Ramos (cell line): ENCODE measurements around the gene ZBP1.

Source experiments
- in situ Hi-C: fragments of 300-500 bp; cut with MboI; formaldehyde crosslinking; loops from one replicate; pipeline ENCODE4 v1.14.3; 2022; ENCODE audit warnings: low sequenced_read_pairs; ENCODE audit not compliant: unreplicated experiment

Gene ZBP1

GRCh38 chr20:57620999-57621398 is 773 bp upstream of the ZBP1 start:
- in situ Hi-C loops = no loop called here

DNA sequence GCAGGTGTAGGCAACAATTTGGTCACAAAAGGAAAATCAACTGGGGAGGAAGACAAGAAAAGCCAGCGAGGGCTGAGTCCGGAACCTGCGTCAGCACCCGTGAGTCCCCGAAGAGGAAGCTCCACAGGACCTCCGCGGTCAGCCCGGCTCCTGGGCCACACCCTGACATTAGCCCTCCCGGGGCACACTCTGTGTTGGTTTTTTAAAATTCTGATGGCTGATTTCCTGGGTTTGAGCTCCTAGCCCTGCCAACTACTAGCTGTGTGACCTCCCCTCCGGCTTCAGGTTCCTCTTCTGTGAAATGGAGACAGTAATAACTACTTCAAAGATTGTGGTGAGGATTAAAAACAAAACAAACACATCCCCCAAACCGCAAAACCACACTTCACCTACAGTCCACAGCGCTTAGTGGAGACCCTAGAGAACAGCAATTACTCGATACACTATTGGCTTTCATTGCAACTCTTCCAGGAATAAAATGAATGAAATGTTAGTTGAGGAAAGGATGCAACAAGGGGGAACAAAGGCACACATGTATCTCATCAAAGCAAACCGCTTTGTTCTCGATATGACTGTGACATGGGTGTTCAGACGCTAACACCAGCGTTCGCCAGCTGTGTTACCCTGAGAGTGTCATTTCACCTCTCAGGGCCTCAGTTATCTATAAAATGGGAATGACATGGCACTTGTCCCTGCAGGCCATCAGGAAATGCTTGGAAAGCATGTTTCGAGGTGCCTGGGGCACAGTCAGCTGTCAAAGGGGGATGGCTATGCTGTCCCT is 985 bp downstream of the ZBP1 start:
- in situ Hi-C loops = no loop called here

- in situ Hi-C loops = no loop called here
Observed at GRCh38 chr20:57618764-57619050, 1.5 kb downstream of the ZBP1 start.

DNA sequence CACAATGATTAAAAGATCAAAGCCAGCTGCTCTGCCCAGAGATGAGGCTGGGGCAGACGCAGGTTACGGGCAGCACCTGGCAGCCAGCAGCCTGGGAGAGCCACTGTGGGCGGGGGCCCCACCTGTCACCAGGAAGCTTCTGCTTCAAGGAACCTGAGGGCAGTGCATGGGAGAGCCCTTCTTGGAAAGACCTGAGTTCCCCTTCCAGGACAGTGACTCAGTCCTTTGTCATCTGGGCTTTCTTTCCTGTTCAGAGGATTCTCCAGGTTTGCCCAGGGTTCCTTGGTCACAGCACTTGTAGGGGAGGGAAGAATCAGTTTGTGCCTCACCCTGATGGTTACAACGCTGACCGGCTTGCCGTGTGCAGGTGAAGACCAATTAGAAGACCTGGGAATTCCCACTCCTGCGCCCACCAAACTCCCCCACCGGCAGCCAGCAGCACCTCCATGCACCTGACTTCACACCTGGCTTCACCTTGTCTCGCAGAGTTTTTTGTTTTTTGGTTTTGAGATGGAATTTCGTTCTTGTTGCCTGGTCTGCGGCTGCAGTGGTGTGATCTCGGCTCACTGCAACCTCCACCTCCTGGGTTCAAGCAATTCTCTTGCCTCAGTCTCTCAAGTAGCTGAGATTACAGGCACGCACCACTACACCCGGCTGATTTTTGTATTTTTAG is 2.0 kb downstream of the ZBP1 start:
- in situ Hi-C loops = no loop called here

GRCh38 chr20:57617079-57617795 is 3.0 kb downstream of the ZBP1 start:
- in situ Hi-C loops = no loop called here

DNA sequence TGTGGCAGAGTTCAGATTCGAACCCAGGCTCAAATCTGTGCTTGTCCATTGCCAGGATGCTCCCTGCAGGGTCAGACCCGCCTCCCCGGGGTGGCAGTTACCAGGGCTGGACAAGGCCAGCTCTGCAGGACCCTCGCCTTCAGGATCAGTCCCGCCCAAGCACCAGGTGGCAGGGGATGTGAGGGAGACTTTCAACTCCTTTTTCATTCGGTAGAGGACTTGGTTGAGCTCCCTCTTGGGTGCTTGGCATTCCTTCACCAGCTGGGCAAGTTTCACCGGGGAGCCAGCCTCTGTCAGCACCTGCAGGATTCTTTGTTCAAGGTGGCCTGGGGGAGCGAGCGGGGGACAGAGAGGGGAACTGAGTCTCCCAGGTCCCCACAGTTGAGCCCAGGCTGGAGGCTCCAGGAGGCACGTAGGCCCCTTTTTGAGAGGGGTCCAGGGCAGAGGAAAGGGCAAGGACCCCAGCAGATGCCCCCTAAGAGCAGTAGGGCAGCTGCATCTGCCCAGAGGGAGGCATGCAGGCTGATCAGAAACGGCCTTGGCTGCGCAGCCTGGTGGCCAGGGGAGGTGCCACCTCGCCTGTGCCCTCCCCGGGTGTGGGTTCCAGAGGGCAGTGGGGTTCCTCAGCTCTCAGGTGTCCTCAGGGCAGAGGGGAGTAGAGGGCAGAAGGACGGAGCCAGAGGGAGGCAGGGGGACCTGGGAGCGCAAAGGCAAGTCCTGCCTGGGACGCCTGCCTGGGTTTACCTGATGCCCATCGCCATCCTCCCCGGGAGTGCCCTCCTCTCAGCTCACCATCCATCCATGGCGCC is 3.9 kb downstream of the ZBP1 start:
- in situ Hi-C loops = no loop called here

DNA sequence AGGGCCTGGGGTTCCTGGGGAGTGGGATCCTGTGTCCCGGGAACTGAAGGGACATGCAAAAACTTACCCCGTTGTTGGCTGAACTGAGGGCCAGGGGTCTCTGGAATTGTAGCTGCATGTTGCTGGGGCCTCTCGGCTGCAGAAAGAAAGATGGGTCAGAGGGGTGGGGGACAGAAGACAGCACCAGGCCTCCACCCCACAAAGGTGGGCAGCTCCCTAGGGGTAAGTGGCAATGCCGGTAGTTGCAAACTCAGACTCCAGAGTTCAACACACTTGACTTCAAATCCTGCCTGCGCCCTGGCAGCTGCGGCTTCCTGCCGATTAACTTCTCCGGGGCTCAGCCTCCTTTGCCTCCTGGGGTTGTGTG is 4.8 kb downstream of the ZBP1 start:
- in situ Hi-C loops = no loop called here

DNA sequence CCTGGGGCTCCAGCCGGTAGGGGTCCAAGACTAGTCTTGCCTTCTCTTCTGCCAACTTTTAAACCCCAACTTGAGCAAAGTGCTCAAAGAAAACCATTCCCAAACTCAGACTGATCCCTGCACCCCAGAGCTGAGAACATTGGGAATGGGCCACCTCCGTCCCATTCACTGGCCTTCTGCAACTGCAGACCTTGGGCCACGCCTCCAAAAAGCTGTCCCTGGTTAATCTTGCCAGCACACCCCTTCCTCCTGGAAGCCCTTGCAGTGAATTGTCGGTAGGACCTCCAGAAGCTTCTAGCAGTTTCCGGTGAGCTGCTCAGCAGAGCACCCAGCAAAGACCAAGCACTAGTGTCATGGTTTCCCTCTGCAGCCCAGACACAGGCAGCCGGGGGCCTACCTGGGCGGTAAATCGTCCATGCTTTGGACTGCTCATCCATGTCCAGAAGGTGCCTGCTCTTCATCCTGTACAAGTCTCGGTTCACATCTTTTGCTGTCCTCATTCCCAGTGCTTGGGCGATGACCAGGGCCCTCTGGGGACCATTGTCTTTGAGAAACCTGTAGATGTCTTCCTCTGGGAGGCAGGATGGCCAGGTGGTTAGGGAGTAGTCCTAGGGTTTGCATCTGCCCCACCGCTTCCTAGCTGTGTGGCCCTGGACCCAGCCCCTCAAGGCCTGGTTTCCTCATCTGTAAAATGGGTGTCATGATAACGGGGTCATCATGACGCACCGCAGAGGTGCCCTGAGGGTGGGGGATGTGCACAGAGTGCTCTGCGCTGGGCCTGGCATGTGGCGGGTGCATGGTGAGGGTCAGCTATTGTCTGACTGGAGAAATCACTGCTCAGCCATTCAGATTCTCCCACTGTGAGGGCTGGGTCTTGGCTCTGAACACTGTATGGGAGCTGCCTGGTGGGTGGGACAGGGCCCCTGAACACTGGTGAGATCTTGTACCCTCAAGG is 5.5 kb downstream of the ZBP1 start:
- in situ Hi-C loops = no loop called here

GRCh38 chr20:57613481-57613921 is 6.7 kb downstream of the ZBP1 start:
- in situ Hi-C loops = no loop called here

DNA sequence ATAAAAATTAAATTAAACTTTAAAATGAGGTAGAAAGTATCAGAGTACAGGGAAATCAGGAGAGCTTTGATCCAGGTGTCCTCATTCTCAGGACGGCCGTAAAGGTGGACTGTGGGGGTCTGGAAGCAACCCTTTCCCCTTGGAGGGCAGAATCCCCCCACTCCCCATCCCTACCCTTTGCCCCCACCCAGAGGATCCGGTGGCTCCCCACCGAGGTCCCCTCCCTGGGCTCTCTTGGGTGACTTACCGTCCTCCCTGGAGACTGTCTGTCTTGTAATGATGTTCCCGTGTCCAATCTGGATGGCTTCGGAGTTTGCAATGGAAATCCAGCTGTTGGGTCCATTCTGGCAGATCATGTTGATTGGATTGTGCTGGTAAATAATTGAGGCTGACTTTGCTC is 7.3 kb downstream of the ZBP1 start:
- in situ Hi-C loops = no loop called here

DNA sequence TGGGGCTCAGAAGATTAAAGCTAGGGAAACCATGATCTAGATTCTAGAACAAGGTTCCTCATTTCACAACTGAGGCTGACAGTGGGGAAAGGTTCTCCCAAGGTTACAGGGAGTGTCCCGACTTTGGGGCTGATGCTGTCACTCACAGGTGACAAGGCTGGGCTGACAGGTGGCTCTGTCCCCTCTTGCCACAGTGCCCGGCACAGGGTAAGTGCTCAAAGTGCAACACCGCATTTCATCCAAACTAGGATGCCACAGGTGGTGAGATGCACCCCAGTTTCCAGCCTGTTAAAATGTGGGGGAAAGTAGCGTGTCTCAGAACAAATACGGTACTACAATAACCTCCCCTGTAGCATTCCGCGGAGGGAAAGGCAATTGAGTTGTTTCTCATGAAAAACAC is 7.8 kb downstream of the ZBP1 start:
- in situ Hi-C loops = no loop called here

DNA sequence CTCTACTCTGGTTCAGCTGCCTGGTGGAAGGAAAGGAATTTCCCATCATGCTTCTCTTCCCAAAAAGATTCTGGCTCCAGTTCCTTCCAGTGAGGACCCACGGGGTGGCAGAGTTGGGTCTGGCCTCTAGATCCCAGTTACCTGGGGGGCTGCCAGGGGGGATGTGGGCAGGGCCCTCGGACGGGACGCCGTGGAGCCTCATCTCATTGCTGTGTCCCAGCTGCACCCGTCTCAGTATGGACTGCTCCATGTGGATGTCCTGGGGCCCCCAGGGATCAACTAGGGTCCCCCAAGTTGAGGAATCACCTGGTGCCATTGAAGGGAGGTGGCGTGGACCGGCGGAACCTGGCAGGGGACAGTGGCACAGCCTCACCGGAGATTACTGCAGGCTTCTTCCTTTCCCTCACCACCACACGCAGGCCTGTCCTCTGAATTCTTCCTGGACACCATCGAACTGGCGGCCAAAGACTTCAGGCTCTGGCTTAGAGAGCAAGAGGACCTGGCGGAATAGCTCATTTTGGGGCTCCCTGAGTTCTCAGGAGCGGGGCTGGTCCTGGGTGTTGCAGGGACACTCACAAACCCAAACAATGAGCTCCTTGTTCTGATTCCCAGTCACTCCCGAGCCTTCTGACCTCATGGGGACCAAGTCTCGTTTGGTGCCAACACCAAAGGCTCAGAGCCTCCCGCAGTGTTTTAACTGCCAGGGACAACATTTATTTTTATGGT is 8.5 kb downstream of the ZBP1 start:
- in situ Hi-C loops = no loop called here

DNA sequence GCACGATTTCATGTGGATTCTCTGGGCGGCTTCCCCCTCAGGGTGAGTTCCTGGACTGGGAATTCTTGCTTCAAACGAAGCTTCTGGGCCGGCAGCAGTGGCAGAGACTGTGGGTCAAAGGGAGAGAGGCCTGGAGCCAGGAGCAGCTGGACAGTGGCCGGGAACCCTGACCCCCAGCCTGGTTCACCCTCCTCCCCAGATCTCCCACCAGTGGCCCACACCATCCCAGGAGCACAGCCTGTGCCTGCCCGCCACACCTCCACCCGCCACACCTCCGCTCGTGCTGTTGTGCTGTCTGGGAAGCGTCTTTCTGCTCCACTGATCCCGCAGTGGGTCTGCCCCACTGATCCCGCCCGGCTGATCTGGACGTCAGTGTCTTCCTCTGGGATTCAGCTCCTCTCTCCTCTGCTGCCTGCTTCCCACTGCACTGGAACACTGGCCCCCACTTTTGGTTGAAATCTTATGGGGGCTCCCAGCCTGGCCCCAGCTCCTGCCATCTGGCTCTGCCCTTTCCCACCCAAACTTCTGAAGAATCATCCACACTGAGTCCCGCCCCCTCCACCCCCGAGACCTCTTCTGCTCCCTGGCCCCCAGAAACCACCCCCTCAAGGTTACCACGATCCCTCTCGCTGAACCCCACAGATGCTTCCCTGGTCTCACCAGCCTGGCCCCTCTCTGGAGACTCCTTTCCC is 9.8 kb downstream of the ZBP1 start:
- in situ Hi-C loops = no loop called here

GRCh38 chr20:57609842-57610167 is 10.4 kb downstream of the ZBP1 start:
- in situ Hi-C loops = no loop called here

GRCh38 chr20:57609086-57609841 is 11.0 kb downstream of the ZBP1 start:
- in situ Hi-C loops = no loop called here

GRCh38 chr20:57608516-57608915 is 11.7 kb downstream of the ZBP1 start:
- in situ Hi-C loops = no loop called here

DNA sequence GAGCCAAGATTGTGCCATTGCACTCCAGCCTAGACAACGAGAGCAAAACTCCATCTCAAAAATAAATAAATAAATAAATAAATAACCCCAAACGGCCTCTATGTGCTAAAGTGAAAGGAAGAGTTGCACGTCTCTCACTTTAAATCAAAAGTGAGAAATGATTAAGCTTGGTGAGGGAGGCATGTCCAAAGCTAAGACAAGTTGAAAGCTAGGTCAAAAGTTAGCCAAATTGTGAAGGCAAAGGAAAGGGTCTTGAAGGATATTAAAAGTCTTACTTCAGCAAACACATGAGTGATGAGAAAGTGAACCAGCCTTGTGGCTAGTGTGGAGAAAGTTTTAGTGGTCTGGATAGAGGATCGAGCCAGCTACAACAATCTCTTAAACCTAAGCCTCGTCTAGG is 14.3 kb downstream of the ZBP1 start:
- in situ Hi-C loops = no loop called here

DNA sequence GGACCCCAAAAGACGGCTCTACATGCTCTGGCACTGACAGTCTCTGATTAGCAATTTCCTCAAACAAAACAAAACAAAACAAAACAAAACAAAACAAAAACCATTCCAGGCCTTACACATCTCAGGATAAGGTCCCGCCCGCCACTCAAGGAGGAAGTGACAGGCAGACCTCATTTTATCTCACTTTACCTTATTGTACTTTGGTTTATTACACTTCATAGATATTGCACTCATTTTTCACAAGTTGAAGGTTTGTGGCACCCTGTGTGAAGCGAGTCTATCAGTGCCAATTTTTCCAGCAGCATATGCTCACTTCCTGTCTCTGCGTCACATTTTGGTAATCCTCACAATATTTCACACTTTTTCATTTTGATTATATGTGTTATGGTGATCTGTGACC is 15.2 kb downstream of the ZBP1 start:
- in situ Hi-C loops = no loop called here
